HepG2 (cell line): Measurements from ENCODE around the gene DCAF6. TPM values are rescaled to one million over a fixed set of nuclear protein-coding genes. Genes with fewer than 3 reads are reported as not detected.

Experiments used
- ATAC-seq: fragments of 200-7000 bp; cut with Tn5 transposase; 3 replicates; pipeline ENCODE4 v1.9.1; 2020; ENCODE audit warnings: mild to moderate bottlenecking, moderate library complexity
- BruUV-seq: library from RNA; stranded (reverse); fragments of 400-500 nt; replicated peaks from 2 replicates; lab custom pipeline; 2021; lab: Mats Ljungman, UMichigan
- CTCF ChIA-PET: fragments of 300-600 bp; formaldehyde crosslinking; extraction: SDS; loops from one replicate; lab custom pipeline; 2021; ENCODE audit warnings: low total read pairs, inconsistent platforms, low intra/inter-chr PET ratio; lab: Yijun Ruan, JAX
- POLR2A ChIA-PET: fragments of 350-600 bp; sonication (Branson Sonifier 250); formaldehyde crosslinking; loops from one replicate; lab custom pipeline; 2020; ENCODE audit warnings: antibody characterized with exemption, inconsistent platforms; lab: Yijun Ruan, JAX
- DNase-seq: peaks from one replicate; pipeline ENCODE4 v3.0.0-alpha.2; 2015; ENCODE audit warnings: low spot score
- FAIRE-seq: peaks from 3 replicates; lab custom pipeline; 2011; peaks lifted over from hg19 to GRCh38; lab: Jason Lieb, UNC
- H2AFZ ChIP-seq: one replicate; pipeline ENCODE4 v1.6.1; 2011; ENCODE audit warnings: low read length, inconsistent platforms
- H3K27ac ChIP-seq: fragments of 300-600 bp; 3 replicates; pipeline ENCODE4 v1.8.0; 2011; ENCODE audit warnings: mixed run types, mild to moderate bottlenecking, mixed read lengths, low read length, inconsistent platforms; ENCODE audit not compliant: insufficient read depth; ENCODE audit errors: extremely low read length
- H3K27me3 ChIP-seq, 2 experiments: fragments of 200-600 bp in 1 of 2; 2 replicates in 1 of 2; 3 replicates in 1 of 2; pipeline versions ENCODE4 v1.6.0 to v1.8.0; 2011; ENCODE audit warnings: low read length in 2 of 2, mild to moderate bottlenecking in 2 of 2, moderate library complexity in 2 of 2, inconsistent platforms in 1 of 2; ENCODE audit not compliant: insufficient read depth in 2 of 2, control insufficient read depth in 1 of 2
- H3K36me3 ChIP-seq, 2 experiments: fragments of 200-600 bp in 1 of 2; replicated peaks in 1 of 2; 2 replicates in 1 of 2; 3 replicates in 1 of 2; pipeline versions ENCODE4 v1.5.1 to v1.8.0; 2011; ENCODE audit warnings: low read length in 2 of 2, inconsistent platforms in 1 of 2; ENCODE audit not compliant: insufficient read depth in 2 of 2, control insufficient read depth in 1 of 2
- H3K4me1 ChIP-seq: 2 replicates; pipeline ENCODE4 v1.5.1; 2012; ENCODE audit warnings: low read length, inconsistent platforms; ENCODE audit not compliant: insufficient read depth
- H3K4me2 ChIP-seq: 2 replicates; pipeline ENCODE4 v1.6.0; 2011; ENCODE audit warnings: low read depth, low read length, inconsistent platforms
- H3K4me3 ChIP-seq, 3 experiments: fragments of 200-600 bp in 1 of 3; sonication (generic), shearing (Covaris generic) in 1 of 3; replicated peaks in 1 of 3; 2 replicates each; pipeline ENCODE4 v1.5.1; 2011 to 2016; ENCODE audit warnings: low read length in 3 of 3, inconsistent platforms in 2 of 3, low read depth in 2 of 3, mild to moderate bottlenecking in 2 of 3, control low read depth in 1 of 3, mixed read lengths in 1 of 3; ENCODE audit not compliant: insufficient read depth in 1 of 3
- H3K79me2 ChIP-seq: one replicate; pipeline ENCODE4 v1.6.1; 2011; ENCODE audit warnings: low read length, inconsistent platforms; ENCODE audit not compliant: insufficient read depth
- H3K9ac ChIP-seq: 2 replicates; pipeline ENCODE4 v1.6.0; 2011; ENCODE audit warnings: mild to moderate bottlenecking, low read depth, low read length, inconsistent platforms; ENCODE audit not compliant: insufficient read depth
- H3K9me3 ChIP-seq: 2 replicates; pipeline ENCODE4 v1.5.1; 2012; ENCODE audit warnings: mild to moderate bottlenecking, low read length
- H4K20me1 ChIP-seq: 2 replicates; pipeline ENCODE4 v1.6.0; 2011; ENCODE audit warnings: inconsistent platforms, mild to moderate bottlenecking, low read length, moderate library complexity; ENCODE audit not compliant: insufficient read depth
- CAMTA2 ChIP-seq: sonication (generic); formaldehyde crosslinking; IDR thresholded peaks from 2 replicates; pipeline ENCODE4 v1.4.0; 2020; ENCODE audit warnings: mild to moderate bottlenecking, missing genetic modification reagents, borderline replicate concordance
- CC2D1A ChIP-seq: sonication (generic); formaldehyde crosslinking; IDR thresholded peaks from 2 replicates; pipeline ENCODE4 v1.8.1; 2023; ENCODE audit warnings: mild to moderate bottlenecking, missing genetic modification reagents
- FLYWCH1 ChIP-seq: sonication (generic); formaldehyde crosslinking; IDR thresholded peaks from 2 replicates; pipeline ENCODE4 v1.8.1; 2023; ENCODE audit warnings: mild to moderate bottlenecking, missing genetic modification reagents
- GATAD2A ChIP-seq: IDR thresholded peaks from 2 replicates; pipeline ENCODE4 v1.6.1; 2016
- HNF1B ChIP-seq: sonication (generic); formaldehyde crosslinking; IDR thresholded peaks from 2 replicates; pipeline ENCODE4 v1.5.1; 2020; ENCODE audit warnings: mild to moderate bottlenecking, moderate library complexity, missing genetic modification reagents
- ISX ChIP-seq: sonication (generic); formaldehyde crosslinking; conservative IDR thresholded peaks from 2 replicates; pipeline ENCODE4 v1.5.0; 2020; ENCODE audit warnings: missing genetic modification reagents
- SKIL ChIP-seq: sonication (generic); formaldehyde crosslinking; IDR thresholded peaks from 2 replicates; pipeline ENCODE4 v1.8.0; 2022; ENCODE audit warnings: missing genetic modification reagents, mild to moderate bottlenecking, moderate library complexity, borderline replicate concordance
- SMAD3 ChIP-seq: sonication (generic); formaldehyde crosslinking; IDR thresholded peaks from 2 replicates; pipeline ENCODE4 v1.4.0; 2020; ENCODE audit warnings: missing genetic modification reagents
- TBP ChIP-seq: sonication (generic); formaldehyde crosslinking; IDR thresholded peaks from 2 replicates; pipeline ENCODE4 v1.5.0; 2020; ENCODE audit warnings: missing genetic modification reagents
- TFDP1 ChIP-seq: IDR thresholded peaks from 2 replicates; pipeline ENCODE4 v1.6.1; 2016; ENCODE audit warnings: missing compliant biosample characterization, missing genetic modification reagents, borderline replicate concordance
- ZNF12 ChIP-seq: sonication (generic); formaldehyde crosslinking; IDR thresholded peaks from 2 replicates; pipeline ENCODE4 v1.5.0; 2020; ENCODE audit warnings: missing genetic modification reagents
- WGBS: methylation state at CpG from one replicate; pipeline ENCODE4 v1.1.6; 2017; ENCODE audit warnings: low lambda C conversion rate; 5-methylcytosine and 5-hydroxymethylcytosine counted together
- in situ Hi-C: cut with HindIII; loops from 2 replicates; pipeline ENCODE4 v1.10.0; 2017; ENCODE audit warnings: low pct_unique_long_range_greater_than_20kb; ENCODE audit not compliant: extremely low pct_ligation_motif_present
- intact Hi-C: fragments of 100-400 bp; cut with micrococcal nuclease; formaldehyde crosslinking; loops from one replicate; pipeline ENCODE4 v1.10.0; 2022; ENCODE audit not compliant: unreplicated experiment
- polyA plus RNA-seq, 8 experiments: library from polyadenylated mRNA; depleted of rRNA in 3 of 8; stranded (reverse) in 7 of 8; unstranded in 1 of 8; fragments of >200 nt; fragmentation: Illumina TruSeq in 4 of 8; extraction: Trizol in 4 of 8; gene quantifications; 2 replicates each; pipeline versions ENCODE4 v1.2.1 to v1.2.3, GENCODE V29; 2011 to 2016; ENCODE audit warnings: low read depth in 4 of 8, missing spikeins in 1 of 8, mixed read lengths in 1 of 8; ENCODE audit not compliant: insufficient read depth in 1 of 8
- total RNA-seq, 5 experiments: library from RNA; depleted of rRNA; stranded (reverse); fragments of >200 nt; fragmentation: Illumina TruSeq; extraction: Trizol; gene quantifications; 2 replicates each; pipeline ENCODE4 v1.2.3, GENCODE V29; 2016; ENCODE audit warnings: low read depth in 1 of 5
- TF ChIP-seq, protein P1 (sequence below): sonication (generic); formaldehyde crosslinking; IDR thresholded peaks from 2 replicates; pipeline ENCODE4 v1.5.1; 2020; ENCODE audit warnings: missing genetic modification reagents, mild to moderate bottlenecking, borderline replicate concordance
- TF ChIP-seq, protein P2 (sequence below): sonication (generic); formaldehyde crosslinking; IDR thresholded peaks from 2 replicates; pipeline ENCODE4 v1.5.0; 2020; ENCODE audit warnings: mild to moderate bottlenecking, low read depth, missing genetic modification reagents, borderline replicate concordance

DCAF6 gene
- total and polyA plus RNA-seq, 2 of the 13 experiments (the other 11 are each of a cell fraction or from before 2014, with no cell fraction given), result 24.7 to 33.7 TPM

GRCh38 chr1:167915569-167915968 lies 20.9 kb upstream of the DCAF6 start (continued):
- TF ChIP-seq, protein P1, sequence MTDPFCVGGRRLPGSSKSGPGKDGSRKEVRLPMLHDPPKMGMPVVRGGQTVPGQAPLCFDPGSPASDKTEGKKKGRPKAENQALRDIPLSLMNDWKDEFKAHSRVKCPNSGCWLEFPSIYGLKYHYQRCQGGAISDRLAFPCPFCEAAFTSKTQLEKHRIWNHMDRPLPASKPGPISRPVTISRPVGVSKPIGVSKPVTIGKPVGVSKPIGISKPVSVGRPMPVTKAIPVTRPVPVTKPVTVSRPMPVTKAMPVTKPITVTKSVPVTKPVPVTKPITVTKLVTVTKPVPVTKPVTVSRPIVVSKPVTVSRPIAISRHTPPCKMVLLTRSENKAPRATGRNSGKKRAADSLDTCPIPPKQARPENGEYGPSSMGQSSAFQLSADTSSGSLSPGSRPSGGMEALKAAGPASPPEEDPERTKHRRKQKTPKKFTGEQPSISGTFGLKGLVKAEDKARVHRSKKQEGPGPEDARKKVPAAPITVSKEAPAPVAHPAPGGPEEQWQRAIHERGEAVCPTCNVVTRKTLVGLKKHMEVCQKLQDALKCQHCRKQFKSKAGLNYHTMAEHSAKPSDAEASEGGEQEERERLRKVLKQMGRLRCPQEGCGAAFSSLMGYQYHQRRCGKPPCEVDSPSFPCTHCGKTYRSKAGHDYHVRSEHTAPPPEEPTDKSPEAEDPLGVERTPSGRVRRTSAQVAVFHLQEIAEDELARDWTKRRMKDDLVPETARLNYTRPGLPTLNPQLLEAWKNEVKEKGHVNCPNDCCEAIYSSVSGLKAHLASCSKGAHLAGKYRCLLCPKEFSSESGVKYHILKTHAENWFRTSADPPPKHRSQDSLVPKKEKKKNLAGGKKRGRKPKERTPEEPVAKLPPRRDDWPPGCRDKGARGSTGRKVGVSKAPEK, result no peak
- TF ChIP-seq, all 625 proteins: peak for 9

DNA sequence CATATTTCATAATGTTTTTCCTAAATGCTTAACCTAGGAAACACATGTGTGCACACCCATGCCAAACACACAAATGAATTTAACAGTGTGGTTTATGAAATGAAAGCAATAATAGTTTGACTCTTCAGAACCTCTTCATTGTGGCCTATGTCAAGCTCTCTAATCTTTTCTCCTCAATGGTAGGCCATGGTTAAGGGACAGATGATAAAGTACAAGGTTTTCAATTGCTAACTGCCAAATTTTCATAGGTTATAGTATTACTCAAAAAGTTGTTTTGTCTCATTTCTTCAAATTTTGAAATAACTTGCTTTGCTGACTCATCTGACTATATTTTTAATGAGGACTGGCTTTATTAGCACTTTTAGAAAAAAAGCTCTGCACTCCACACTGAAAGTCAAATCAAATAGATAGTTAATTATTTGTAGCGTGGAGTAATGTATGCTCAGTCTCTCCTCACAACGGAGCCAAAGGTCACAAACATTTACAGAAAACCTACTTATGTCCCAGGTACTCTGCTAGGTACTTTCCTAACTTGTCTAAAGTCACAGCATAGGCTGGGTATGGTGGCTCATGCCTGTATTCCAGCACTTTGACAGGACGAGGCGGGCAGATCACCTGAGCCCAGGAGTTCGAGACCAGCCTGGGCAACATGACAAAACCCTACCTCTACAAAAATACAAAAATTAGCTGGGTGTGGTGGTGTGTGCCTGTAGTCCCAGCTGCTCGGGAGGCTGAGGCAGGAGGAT lies 19.5 kb upstream of the DCAF6 start:
- peak; percentile 98 for ATAC-seq
- Histone ChIP-seq H3K27me3 (no peaks in the 10 kb centered on the region), H3K79me2 (peaks cover 1% of the 10 kb centered on the region), H3K4me2 (peak overlapping the region; percentile 33), H3K4me3 (no peak overlapping the region), H2AFZ (no peak overlapping the region), H3K4me1 (peaks cover 49% of the 10 kb centered on the region), H3K9ac (peak overlapping the region; percentile 13), H3K9me3 (no peaks in the 10 kb centered on the region), H4K20me1 (no peaks in the 10 kb centered on the region), H3K27ac (peak overlapping the region; percentile 72), H3K36me3 (no peaks in the 10 kb centered on the region; a peak in 1 of 5 replicates)
- intact Hi-C loops (no loop called here), in situ Hi-C loops (no loop called here)
- ChIA-PET CTCF (no interaction called here), POLR2A (interaction anchor here (1.9 to 3.9 kb wide), 3 partner anchors 11 to 19 kb away, joined by 12 to 59 read pairs (median 15); partner anchors contain the start of genes DCAF6 and MPC2)
- peak; percentile 76 for FAIRE-seq
- WGBS, result 27% methylated on average over 3 of the region's 6 CpGs
- DNase-seq, result peak; percentile 92
- no TSS peak for BruUV-seq
- TF ChIP-seq ZNF12 (CRISPR knock-in tag) (no peak), TFDP1 (CRISPR knock-in tag) (no peak), HNF1B (CRISPR knock-in tag) (peak; percentile 85), TBP (no peak), ISX (CRISPR knock-in tag) (no peak), SKIL (CRISPR knock-in tag) (no peak), CC2D1A (no peak), FLYWCH1 (CRISPR knock-in tag) (no peak), CAMTA2 (CRISPR knock-in tag) (no peak), GATAD2A (CRISPR knock-in tag) (peak; percentile 74), SMAD3 (CRISPR knock-in tag) (no peak)
- TF ChIP-seq, protein P2, sequence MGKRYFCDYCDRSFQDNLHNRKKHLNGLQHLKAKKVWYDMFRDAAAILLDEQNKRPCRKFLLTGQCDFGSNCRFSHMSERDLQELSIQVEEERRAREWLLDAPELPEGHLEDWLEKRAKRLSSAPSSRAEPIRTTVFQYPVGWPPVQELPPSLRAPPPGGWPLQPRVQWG (CRISPR knock-in tag), result no peak
